CD1c-positive myeloid dendritic cell (primary cell): ENCODE data around the gene SCARF1.

Source experiments
- DNase-seq: peaks from one replicate; pipeline ENCODE4 v3.0.0-alpha.2; 2016; ENCODE audit errors: extremely low spot score

SCARF1 gene

GRCh38 chr17:1629504-1630310 is 15.8 kb downstream of the SCARF1 start:
- DNase-seq, result peak; percentile 58

DNA sequence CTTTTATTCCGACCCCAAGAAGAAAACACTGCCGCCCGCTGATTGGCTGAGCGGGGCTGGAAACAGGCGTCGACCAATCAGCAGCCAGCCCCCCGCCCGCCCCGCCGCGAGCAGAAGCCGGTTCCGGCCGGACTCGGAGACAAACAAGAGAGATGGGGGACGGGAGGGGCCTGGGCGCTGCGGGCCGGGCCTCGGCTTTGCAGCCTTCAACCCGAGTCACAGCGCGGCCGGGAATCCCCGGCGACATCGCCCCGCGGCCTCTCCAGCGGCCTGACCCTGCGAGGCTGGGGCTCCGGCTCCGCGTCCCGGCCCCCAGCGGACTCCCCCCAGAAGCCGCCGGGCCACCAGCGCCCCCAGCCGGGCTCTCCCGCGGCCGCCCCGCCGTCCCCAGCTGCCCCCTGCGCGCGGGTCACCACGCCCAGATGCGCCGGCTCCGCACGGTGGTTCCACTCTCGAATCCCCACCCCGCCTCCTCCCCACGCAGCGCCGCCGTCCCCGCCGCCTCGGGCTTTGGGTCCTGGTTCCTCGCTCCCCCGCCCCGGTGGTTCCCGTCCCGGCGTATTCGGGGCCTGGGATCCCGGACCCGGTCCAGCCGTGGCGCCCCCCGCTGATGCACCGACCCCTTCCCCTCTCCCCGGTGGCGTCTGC is 16.6 kb downstream of the SCARF1 start:
- DNase-seq, result peak; percentile 91

DNA sequence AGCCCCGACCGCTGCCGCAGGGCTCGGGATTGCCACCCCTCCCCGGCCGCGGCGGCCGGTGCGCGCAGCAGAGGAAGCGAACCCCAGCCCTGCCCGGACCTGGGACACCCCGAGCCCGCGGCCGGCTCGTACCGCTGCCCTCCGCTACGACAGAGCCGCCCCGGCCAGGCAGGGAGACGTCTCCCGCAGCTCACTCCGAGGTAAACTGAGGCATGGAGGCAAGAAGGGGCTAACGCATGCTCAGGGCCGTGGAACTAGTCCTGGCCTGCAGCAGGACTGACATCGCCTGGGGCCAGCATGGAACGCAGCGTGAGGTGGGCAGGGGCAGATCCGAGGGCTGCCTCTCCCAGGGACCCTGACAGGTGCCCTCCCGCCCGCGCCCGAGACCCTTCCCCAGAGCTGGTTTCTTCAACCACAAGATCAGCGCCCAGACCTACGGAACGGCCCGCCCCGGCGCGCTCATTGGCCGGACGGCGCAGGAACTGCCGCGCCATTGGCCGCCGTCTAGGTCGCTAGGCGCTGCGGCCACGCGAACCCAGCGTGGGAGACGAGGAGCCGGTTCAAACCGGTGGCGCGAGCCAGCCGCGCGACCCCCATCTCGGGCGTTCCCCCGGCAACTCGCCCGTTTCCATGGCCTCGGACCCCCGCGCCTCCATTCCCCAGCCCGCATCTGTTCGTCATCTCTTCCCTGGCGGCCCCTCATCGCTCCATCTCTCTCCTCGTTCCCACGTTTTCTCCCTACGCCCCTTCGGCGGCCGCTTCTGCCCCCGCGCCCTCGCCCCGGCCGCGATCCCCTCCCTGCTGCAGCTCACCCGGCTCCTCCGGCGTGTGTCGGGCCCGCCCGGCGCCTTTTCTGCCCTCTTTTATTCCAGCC is 17.3 kb downstream of the SCARF1 start, which contains the start of gene SLC43A2:
SLC43A2 (minus strand) TSS at position 853 of the 874 bp plus-strand sequence. CDS start 960 bp downstream, outside the sequence.
- peak; percentile 92 for DNase-seq

DNA sequence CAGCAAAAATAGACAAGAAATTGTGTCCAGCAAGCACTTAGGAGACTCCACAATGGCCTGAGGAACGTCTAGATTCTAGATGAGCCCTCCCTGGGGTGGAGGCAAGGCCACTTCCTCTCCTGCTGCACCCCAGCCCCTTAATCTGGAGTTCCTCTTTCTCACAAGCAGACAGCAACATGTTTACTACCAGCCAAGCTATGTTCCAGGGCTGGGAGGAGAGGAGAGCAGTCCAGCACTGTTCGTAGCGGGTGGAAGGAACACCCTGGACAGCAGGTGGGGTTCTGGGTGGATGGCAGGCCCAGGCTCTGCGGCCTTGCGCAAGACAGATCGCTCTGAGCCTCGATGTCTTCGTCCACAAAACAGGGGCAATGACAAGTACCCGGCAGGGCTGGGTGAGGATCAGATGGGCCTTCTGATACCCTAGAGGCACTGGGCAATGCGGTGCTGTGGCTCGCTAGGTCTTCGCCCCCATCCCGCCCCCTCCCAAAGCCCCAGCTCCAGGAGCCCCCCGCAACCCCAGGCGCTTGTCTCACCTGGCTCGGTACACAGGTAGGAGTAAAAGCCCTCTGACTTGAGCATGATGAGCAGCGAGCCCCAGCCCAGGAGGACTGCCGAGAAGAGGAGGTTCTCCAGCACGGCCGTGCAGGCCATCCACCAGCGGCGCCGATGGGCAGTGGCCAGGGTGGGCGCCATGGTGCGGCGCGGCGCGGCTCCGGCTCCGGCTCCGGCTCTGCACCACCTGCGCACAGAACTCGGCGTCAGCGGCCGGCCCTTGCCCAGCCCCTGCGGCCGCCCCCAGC is 18.1 kb downstream of the SCARF1 start:
- DNase-seq, result peak; percentile 85

DNA sequence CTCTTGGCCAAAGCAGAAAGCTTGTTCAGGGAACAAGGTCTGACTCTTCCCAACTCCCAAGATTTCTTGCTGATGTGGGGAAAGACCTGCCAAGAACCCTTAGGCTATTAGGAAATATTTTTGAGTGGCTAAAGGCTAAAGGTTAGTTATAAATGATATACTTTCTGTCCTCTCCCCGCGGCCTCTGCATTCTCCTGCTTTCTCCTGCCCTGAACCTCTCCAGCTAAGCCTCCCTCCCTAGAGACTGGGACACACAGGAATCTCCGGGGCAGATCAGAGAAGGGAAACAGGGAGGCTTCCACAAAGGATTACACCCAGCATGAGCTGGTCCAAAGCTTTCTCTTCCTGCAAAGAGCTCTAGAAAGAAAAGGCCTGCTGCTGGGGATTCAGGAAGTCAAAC is 19.2 kb downstream of the SCARF1 start:
- no peak for DNase-seq

DNA sequence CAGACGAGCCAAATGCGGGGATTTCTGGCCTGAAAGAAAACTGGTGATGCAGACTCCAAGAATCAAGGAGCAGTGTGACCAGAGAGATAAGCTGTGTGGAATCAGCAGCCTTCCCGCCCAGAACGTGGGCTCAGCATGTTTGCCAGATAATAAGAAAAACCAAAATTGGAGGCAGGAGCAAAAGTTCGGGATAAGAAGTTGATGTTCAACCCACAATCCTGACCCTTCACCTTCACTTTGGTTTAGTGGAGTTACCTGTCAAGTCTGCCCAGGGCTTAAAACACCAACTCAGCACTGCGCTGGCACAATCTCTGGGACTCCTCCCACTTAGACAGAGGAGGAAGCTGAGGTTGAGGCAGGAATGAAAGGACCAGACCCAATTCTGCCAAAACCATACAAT is 20.0 kb downstream of the SCARF1 start:
- peak; percentile 28 for DNase-seq

DNA sequence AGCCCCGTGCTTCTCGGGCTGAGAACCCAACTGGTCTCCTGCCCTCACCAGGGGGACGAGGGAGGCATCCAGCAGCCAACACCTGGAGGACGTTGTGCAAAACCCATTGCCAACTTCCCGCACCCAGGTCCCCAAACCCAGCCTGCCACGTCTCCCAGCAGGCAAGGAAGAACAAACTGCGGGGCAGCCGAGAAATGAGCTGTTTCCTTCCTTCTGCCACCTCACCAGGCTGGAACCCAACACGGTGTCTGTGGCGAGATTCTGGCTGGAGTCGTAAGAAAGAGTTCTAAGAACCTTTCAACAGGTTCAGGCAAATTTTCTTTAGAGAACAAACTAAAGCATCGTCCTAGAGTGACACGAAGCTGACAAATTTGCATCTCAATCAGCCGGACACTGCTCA is 20.5 kb downstream of the SCARF1 start:
- no peak for DNase-seq

- DNase-seq, result no peak
These were observed 20.9 kb downstream of the SCARF1 start for GRCh38 chr17:1624650-1625049.

DNA sequence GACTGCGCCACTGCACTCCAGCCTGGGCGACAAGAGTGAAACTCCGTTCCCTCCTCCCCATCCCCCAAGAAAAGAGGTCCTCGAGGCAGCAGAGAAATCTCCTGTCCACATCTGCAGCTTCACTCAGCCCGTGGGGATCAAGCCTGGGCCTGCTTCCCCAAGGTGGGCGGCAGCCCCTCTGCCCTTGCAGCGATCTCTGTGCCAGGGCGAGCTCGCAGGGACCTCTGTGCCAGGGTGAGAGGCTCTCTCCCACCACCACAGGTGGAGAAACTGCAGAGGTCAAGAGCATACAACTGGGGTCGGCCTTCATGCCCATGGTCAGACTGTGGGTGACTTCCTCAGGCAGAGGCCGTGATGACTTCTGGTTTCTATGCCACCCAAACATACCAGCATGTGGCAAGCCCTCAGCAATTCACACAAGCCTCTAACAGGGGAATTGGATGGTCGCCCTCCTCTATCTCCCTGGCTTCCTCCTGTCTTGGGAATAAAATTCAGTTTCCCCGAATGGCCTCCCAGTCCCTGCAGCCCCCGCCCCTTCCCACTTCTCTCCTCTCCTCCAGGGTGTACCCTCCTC is 22.4 kb downstream of the SCARF1 start:
- peak; percentile 43 for DNase-seq

- DNase-seq, result no peak
These were observed 24.1 kb downstream of the SCARF1 start for GRCh38 chr17:1621273-1621954.

DNA sequence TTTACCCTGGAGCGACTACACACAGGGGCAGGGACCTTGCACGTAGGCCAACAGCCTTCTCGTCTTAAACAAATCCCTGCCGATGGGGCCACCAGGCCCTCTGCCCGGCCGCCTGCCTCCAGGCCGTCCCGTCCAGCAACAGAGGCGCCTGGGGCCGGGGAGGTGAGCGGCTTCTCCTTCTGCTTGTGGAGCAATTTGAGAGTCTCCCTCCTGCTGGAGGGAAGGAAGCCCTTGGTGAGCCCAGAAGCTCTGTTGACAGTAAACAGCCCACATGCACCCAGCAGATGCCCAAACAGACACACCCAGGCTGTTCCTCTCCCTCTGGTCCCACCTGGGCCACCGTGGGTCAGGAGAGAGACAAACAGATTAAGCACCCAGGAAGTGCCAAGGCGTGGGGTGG is 25.0 kb downstream of the SCARF1 start:
- DNase-seq, result no peak

- DNase-seq, result peak; percentile 41
These were observed 27.8 kb downstream of the SCARF1 start for GRCh38 chr17:1617620-1618174.

GRCh38 chr17:1616101-1616500 is 29.4 kb downstream of the SCARF1 start:
- DNase-seq, result no peak

DNA sequence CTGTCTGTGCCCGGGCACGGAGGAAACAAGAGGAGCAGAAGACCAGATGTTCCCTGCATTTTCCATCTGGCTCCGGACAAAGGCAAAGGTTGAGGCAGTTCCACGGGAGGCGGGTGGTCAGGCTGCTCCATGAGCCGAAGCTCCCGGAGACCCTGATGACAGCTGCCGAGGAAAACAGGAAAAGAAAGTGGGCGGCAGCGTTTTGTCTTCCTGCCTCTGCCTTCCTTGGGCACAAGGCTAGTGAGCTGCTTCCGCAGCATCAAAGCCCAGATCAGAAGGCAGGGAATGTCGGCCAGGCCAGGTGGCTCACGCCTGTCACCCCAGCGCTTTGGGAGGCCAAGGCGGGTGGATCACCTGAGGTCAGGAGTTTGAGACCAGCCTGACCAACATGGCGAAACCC is 33.1 kb downstream of the SCARF1 start:
- peak; percentile 25 for DNase-seq

GRCh38 chr17:1611715-1612114 is 33.8 kb downstream of the SCARF1 start:
- DNase-seq, result peak; percentile 93

GRCh38 chr17:1608676-1609075 is 36.9 kb downstream of the SCARF1 start:
- DNase-seq, result no peak

- DNase-seq, result peak; percentile 30
These were observed 37.6 kb downstream of the SCARF1 start for GRCh38 chr17:1607971-1608320.

- peak; percentile 64 for DNase-seq
These were observed 39.1 kb downstream of the SCARF1 start for GRCh38 chr17:1606352-1606985.

- DNase-seq, result no peak
These were observed 39.7 kb downstream of the SCARF1 start for GRCh38 chr17:1605681-1606351.
